VCaP (cell line): ENCODE measurements around the gene KCNMB1.

Experiments
- H3K27ac ChIP-seq: fragments of 450-650 bp; 2 replicates; pipeline ENCODE4 v1.5.1; 2017
- CTCF ChIP-seq: fragments of 450-650 bp; conservative IDR thresholded peaks from 2 replicates; pipeline ENCODE4 v1.5.1; 2017; ENCODE audit warnings: mild to moderate bottlenecking, moderate library complexity

Gene KCNMB1

GRCh38 chr5:170343177-170343576, 46.0 kb downstream of the KCNMB1 start:
- H3K27ac ChIP-seq = no peak overlapping the region
- no peak for TF ChIP-seq CTCF

- TF ChIP-seq CTCF = no peak
- no peak overlapping the region for H3K27ac ChIP-seq
These were observed 46.9 kb downstream of the KCNMB1 start for GRCh38 chr5:170342153-170342725.

- TF ChIP-seq CTCF = no peak
- H3K27ac ChIP-seq = no peak overlapping the region
These were observed 47.6 kb downstream of the KCNMB1 start for GRCh38 chr5:170341545-170341944.

- no peak for TF ChIP-seq CTCF
- no peak overlapping the region for H3K27ac ChIP-seq
These were observed 49.4 kb downstream of the KCNMB1 start for GRCh38 chr5:170339780-170340167.

- no peak; the same call in 1 of the 2 replicates for TF ChIP-seq CTCF
- no peak overlapping the region for H3K27ac ChIP-seq
These were observed 50.0 kb downstream of the KCNMB1 start for GRCh38 chr5:170338933-170339779.

GRCh38 chr5:170338291-170338690, 50.9 kb downstream of the KCNMB1 start:
- no peak overlapping the region for H3K27ac ChIP-seq
- TF ChIP-seq CTCF = no peak

GRCh38 chr5:170337045-170337733, 52.0 kb downstream of the KCNMB1 start:
- no peak overlapping the region for H3K27ac ChIP-seq
- TF ChIP-seq CTCF = no peak
